Glutamatergic neuron (in vitro differentiated cells): Measurements from ENCODE around the gene METRN. TPM values are rescaled to one million over a fixed set of nuclear protein-coding genes. Genes with fewer than 3 reads are reported as not detected.

Source experiments
- DNase-seq: peaks from one replicate; pipeline ENCODE4 v3.0.0; 2022
- H3K27ac Mint-ChIP-seq: one replicate; pipeline ENCODE4 v1.8.0; 2020; ENCODE audit warnings: mild to moderate bottlenecking, mixed read lengths, inconsistent platforms; ENCODE audit not compliant: unreplicated experiment
- H3K27me3 Mint-ChIP-seq: one replicate; pipeline ENCODE4 v1.8.0; 2020; ENCODE audit warnings: mild to moderate bottlenecking, moderate library complexity, mixed read lengths, inconsistent platforms; ENCODE audit not compliant: unreplicated experiment
- H3K36me3 Mint-ChIP-seq: one replicate; pipeline ENCODE4 v1.8.0; 2020; ENCODE audit warnings: mild to moderate bottlenecking, mixed read lengths, inconsistent platforms; ENCODE audit not compliant: unreplicated experiment
- H3K4me1 Mint-ChIP-seq: one replicate; pipeline ENCODE4 v1.8.0; 2020; ENCODE audit warnings: mild to moderate bottlenecking, low read depth, mixed read lengths, inconsistent platforms; ENCODE audit not compliant: unreplicated experiment
- H3K4me3 Mint-ChIP-seq: one replicate; pipeline ENCODE4 v1.8.0; 2020; ENCODE audit warnings: mild to moderate bottlenecking, mixed read lengths, inconsistent platforms; ENCODE audit not compliant: unreplicated experiment
- H3K9me3 Mint-ChIP-seq: one replicate; pipeline ENCODE4 v1.8.0; 2020; ENCODE audit warnings: mild to moderate bottlenecking, moderate library complexity, mixed read lengths, inconsistent platforms; ENCODE audit not compliant: unreplicated experiment
- CTCF ChIP-seq: fragments of 200-600 bp; sonication (generic); IDR thresholded peaks from one replicate; pipeline ENCODE4 v1.5.0; 2021; ENCODE audit not compliant: partially characterized antibody, unreplicated experiment
- total RNA-seq: library from RNA; stranded (reverse); fragmentation: NEBNext Ultra II Directional; extraction: Animal tissue kit (Norgen Biotek cat#: 25700); gene quantifications from one replicate; pipeline ENCODE4 v1.2.1, GENCODE V29; 2021; ENCODE audit not compliant: unreplicated experiment

METRN gene
- total RNA-seq, 1 donor from 2014 or later: 134 TPM

GRCh38 chr16:672371-672770, 42.5 kb upstream of the METRN start:
- peaks cover 3% of the 10 kb centered on the region for H3K9me3 Mint-ChIP-seq
- no peak for TF ChIP-seq CTCF
- peaks cover 2% of the 10 kb centered on the region for H3K4me1 Mint-ChIP-seq
- no peak overlapping the region for H3K4me3 Mint-ChIP-seq
- no peaks in the 10 kb centered on the region for H3K36me3 Mint-ChIP-seq
- peaks cover 6% of the 10 kb centered on the region for H3K27me3 Mint-ChIP-seq
- H3K27ac Mint-ChIP-seq: no peak overlapping the region
- no peak for DNase-seq

GRCh38 chr16:672851-673250, 42.1 kb upstream of the METRN start:
- TF ChIP-seq CTCF: no peak
- Mint-ChIP-seq H3K27me3 (peaks cover 4% of the 10 kb centered on the region), H3K4me3 (no peak overlapping the region), H3K36me3 (no peaks in the 10 kb centered on the region), H3K9me3 (peaks cover 3% of the 10 kb centered on the region), H3K4me1 (no peaks in the 10 kb centered on the region), H3K27ac (no peak overlapping the region)
- DNase-seq: no peak

- no peak for DNase-seq
- Mint-ChIP-seq H3K36me3 (no peaks in the 10 kb centered on the region), H3K9me3 (peaks cover 3% of the 10 kb centered on the region), H3K27me3 (peaks cover 4% of the 10 kb centered on the region), H3K4me1 (no peaks in the 10 kb centered on the region), H3K4me3 (no peak overlapping the region), H3K27ac (no peak overlapping the region)
- no peak for TF ChIP-seq CTCF
Measured at GRCh38 chr16:673399-673991, 41.4 kb upstream of the METRN start.

- no peak overlapping the region for H3K4me3 Mint-ChIP-seq
- H3K4me1 Mint-ChIP-seq: no peaks in the 10 kb centered on the region
- no peak for DNase-seq
- H3K27ac Mint-ChIP-seq: no peak overlapping the region
- TF ChIP-seq CTCF: no peak
- no peaks in the 10 kb centered on the region for H3K36me3 Mint-ChIP-seq
- H3K9me3 Mint-ChIP-seq: peaks cover 6% of the 10 kb centered on the region
- peaks cover 4% of the 10 kb centered on the region for H3K27me3 Mint-ChIP-seq
Measured at GRCh38 chr16:674214-674881, 40.6 kb upstream of the METRN start.

- DNase-seq: peak; percentile 45
- Mint-ChIP-seq H3K27ac (no peak within 1 kb of the TSS), H3K4me3 (peak within 1 kb of the TSS; percentile 46), H3K9me3 (peaks cover 6% of the 10 kb centered on the region), H3K36me3 (no peaks in the 10 kb centered on the region), H3K4me1 (no peaks in the 10 kb centered on the region), H3K27me3 (peaks cover 6% of the 10 kb centered on the region)
- TF ChIP-seq CTCF: no peak
Measured at GRCh38 chr16:674968-675883, 39.7 kb upstream of the METRN start, which contains the start of gene RHBDL1. Gene RHBDL1 (plus strand): TSS chr16:675671. CDS start chr16:675791, 120 bp downstream.
